Activated CD8-positive, alpha-beta memory T cell treated with anti-CD3 and anti-CD28 coated beads for 24 hours (primary cell): Measurements from ENCODE around the gene PSD.

Experiments used
- DNase-seq: peaks from one replicate; pipeline ENCODE4 v3.0.0-alpha.2; 2020

Gene PSD

GRCh38 chr10:102382871-102383270 is 35.7 kb downstream of the PSD start:
- no peak for DNase-seq

- no peak for DNase-seq
Measured at GRCh38 chr10:102381983-102382382, 36.6 kb downstream of the PSD start.

- no peak for DNase-seq
Measured at GRCh38 chr10:102379383-102379782, 39.2 kb downstream of the PSD start.

- no peak for DNase-seq
Measured at GRCh38 chr10:102376901-102377300, 41.7 kb downstream of the PSD start.

GRCh38 chr10:102375867-102376266 is 42.7 kb downstream of the PSD start:
- DNase-seq: no peak

GRCh38 chr10:102375250-102375649 is 43.3 kb downstream of the PSD start:
- DNase-seq: no peak

GRCh38 chr10:102371295-102371694 is 47.3 kb downstream of the PSD start:
- DNase-seq: no peak

GRCh38 chr10:102368077-102368476 is 50.5 kb downstream of the PSD start:
- no peak for DNase-seq

- DNase-seq: no peak
Measured at GRCh38 chr10:102367441-102367840, 51.1 kb downstream of the PSD start.

- DNase-seq: no peak
Measured at GRCh38 chr10:102358712-102359382, 59.7 kb downstream of the PSD start.

GRCh38 chr10:102354451-102354850 is 64.1 kb downstream of the PSD start:
- DNase-seq: no peak
